Purkinje cell (primary cell): ENCODE measurements around the gene GLOD4. TPM values are rescaled to one million over a fixed set of nuclear protein-coding genes. Genes with fewer than 3 reads are reported as not detected.

ENCODE experiments used
- polyA plus RNA-seq: library from polyadenylated mRNA; unstranded; fragments of >200 nt; fragmentation: Nextera tagmentation; gene quantifications from 2 replicates; pipeline ENCODE4 v1.2.1, GENCODE V29; 2014

The GLOD4 gene
- polyA plus RNA-seq = 28.8 and 44.8 TPM in 2 replicates

GRCh38 chr17:781805-782731 is at the start of gene GLOD4, which contains the start of gene MRM3:
TSS of gene GLOD4 (minus strand) at chr17:782280. CDS start at chr17:782255, 25 bp downstream.
TSS of gene MRM3 (plus strand) at chr17:782353. CDS start at chr17:782379, 26 bp downstream.

DNA sequence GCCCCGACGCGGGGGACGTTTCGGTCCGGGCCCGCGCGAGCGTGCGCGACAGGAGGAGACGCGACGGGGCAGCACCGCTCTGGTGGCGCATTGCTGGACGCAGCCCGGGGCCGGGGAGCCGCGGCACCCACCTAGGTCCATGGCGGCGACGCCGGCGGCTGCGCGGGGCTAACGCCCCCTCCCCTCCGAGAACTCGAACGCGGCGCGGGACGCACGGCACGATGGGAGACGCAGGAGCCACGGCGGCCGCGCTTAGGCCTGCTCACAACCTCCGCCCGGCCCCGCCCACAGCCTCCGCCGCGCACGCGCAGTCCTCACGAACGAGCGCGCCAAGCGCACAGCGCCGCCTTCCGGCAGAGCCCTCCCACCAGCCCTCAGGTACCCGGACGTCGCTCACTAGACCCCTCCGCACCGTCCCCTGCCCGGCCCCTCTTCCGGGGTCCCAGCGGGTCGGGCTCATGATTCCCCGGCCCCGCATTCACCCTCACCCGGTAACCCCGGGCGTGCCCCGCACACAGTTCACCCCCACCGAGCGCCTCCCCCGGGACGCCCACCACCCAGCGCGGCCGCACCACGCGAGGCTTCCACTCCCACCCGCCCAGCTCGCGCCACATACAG is 30.0 kb downstream of the GLOD4 start, which contains the start of gene GEMIN4:
Gene GEMIN4, minus strand, starts transcription at position 263 of the 618 bp plus-strand sequence. Its CDS starts 122 bp downstream, at position 141.

DNA sequence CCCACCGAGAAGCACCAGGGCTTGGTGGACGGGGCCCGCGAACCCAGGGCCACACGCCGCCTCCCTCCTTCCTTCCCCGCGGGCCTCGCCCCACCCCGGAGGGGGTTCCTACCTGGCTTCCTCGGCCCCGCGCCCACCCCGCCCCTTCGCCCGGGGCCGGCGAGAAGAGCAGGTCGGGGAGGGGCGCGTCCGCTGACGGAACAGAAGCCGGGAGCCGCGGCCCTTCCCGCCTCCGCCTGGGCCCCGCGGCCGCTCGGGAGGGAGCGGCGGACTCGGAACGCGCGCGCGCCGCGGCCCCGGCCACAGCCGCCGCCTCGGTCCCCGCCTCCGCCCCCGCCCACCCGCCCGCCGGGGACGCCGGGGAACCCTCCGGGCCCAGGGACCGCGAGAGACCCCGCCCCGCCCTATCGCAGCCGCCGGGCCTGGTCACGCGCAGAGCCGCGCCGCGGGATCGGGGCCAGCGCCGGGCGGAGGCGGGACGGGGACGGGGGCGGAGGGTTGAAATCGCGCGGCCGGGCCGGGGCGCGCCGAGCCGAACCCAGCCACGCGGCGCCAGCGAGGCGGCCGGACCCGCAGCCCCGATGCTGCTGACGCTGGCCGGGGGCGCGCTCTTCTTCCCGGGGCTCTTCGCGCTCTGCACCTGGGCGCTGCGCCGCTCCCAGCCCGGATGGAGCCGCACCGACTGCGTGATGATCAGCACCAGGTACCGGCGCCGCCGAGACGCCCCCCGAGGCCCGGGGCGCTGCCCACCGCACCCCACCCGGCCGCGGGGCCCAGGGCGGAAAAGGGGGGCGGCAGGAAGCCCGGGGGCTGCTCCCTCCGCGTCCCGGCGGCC is 49.8 kb downstream of the GLOD4 start, which contains the start of gene TLCD3A:
Gene TLCD3A, plus strand, starts transcription at position 530 of the 835 bp plus-strand sequence. Its CDS starts 52 bp downstream, at position 582.

Other genes starting within 250 kb of the GLOD4 start
- 5.5 and 7.1 TPM in 2 replicates for gene VPS53, start 67.4 kb downstream of the GLOD4 start, polyA plus RNA-seq
- gene TLCD3A, start 49.7 kb downstream of the GLOD4 start, polyA plus RNA-seq = 0.15 and 0.50 TPM in 2 replicates
- 0.64 and 0.97 TPM in 2 replicates for gene GEMIN4, start 30.0 kb downstream of the GLOD4 start, polyA plus RNA-seq
- 4.8 and 6.3 TPM in 2 replicates for gene MRM3, start 73 bp upstream of the GLOD4 start, polyA plus RNA-seq
- gene NXN, start 197.5 kb upstream of the GLOD4 start, polyA plus RNA-seq = 0.11 TPM in 1 of 2 replicates, not detected in the other
- 8.9 and 9.6 TPM in 2 replicates for gene TIMM22, start 214.8 kb upstream of the GLOD4 start, polyA plus RNA-seq